Endothelial cell of umbilical vein (primary cell): Measurements from ENCODE around the gene MISP. TPM values are rescaled to one million over a fixed set of nuclear protein-coding genes. Genes with fewer than 3 reads are reported as not detected.

Experiments
- BruUV-seq: library from RNA; stranded (reverse); fragments of 400-500 nt; replicated peaks from 2 replicates; lab custom pipeline; 2021; lab: Mats Ljungman, UMichigan
- CTCF ChIA-PET: fragments of 300-600, 350-600 bp; sonication (Branson Sonifier 250); formaldehyde crosslinking; loops from one replicate; lab custom pipeline; 2021; ENCODE audit warnings: antibody characterized with exemption, inconsistent platforms; lab: Charles Lee
- POLR2A ChIA-PET: fragments of 300-600, 350-600 bp; sonication (Branson Sonifier 250); formaldehyde crosslinking; loops from one replicate; lab custom pipeline; 2021; ENCODE audit warnings: antibody characterized with exemption, inconsistent platforms; lab: Charles Lee
- DNase-seq: peaks from one replicate; pipeline ENCODE4 v3.0.0-alpha.2; 2011; ENCODE audit warnings: low read depth, low spot score
- FAIRE-seq: peaks from 2 replicates; lab custom pipeline; 2011; peaks lifted over from hg19 to GRCh38; lab: Jason Lieb, UNC
- H2AFZ ChIP-seq: 2 replicates; pipeline ENCODE4 v1.6.0; 2012; ENCODE audit warnings: low read depth, low read length, control low read depth, inconsistent platforms
- H3K27ac ChIP-seq: 2 replicates; pipeline ENCODE4 v1.5.1; 2011; ENCODE audit warnings: low read depth, mild to moderate bottlenecking, control low read depth, low read length, moderate library complexity; ENCODE audit not compliant: insufficient read depth
- H3K27me3 ChIP-seq, 2 experiments: 2 replicates each; pipeline versions ENCODE4 v1.6.0 to v1.6.1; 2011; ENCODE audit warnings: low read length in 2 of 2, mixed read lengths in 1 of 2; ENCODE audit not compliant: control insufficient read depth in 2 of 2, insufficient read depth in 2 of 2
- H3K36me3 ChIP-seq, 2 experiments: 2 replicates in 1 of 2; 3 replicates in 1 of 2; pipeline ENCODE4 v1.5.1; 2011; ENCODE audit warnings: low read length in 2 of 2, mild to moderate bottlenecking in 1 of 2, moderate library complexity in 1 of 2; ENCODE audit not compliant: control insufficient read depth in 2 of 2, insufficient read depth in 2 of 2; ENCODE audit errors: extremely low read depth in 1 of 2
- H3K4me1 ChIP-seq: 3 replicates; pipeline ENCODE4 v1.5.1; 2011; ENCODE audit warnings: mild to moderate bottlenecking, low read length; ENCODE audit not compliant: control insufficient read depth, insufficient read depth; ENCODE audit errors: extremely low read depth
- H3K4me2 ChIP-seq: 2 replicates; pipeline ENCODE4 v1.6.1; 2011; ENCODE audit warnings: low read length, control low read depth, mixed read lengths; ENCODE audit not compliant: insufficient read depth
- H3K4me3 ChIP-seq, 3 experiments: fragments of 200-600 bp in 1 of 3; sonication (generic), shearing (Covaris generic) in 1 of 3; replicated peaks in 1 of 3; 2 replicates each; pipeline ENCODE4 v1.5.1; 2011 to 2016; ENCODE audit warnings: control low read depth in 3 of 3, low read length in 3 of 3, mild to moderate bottlenecking in 2 of 3, inconsistent platforms in 1 of 3, low read depth in 1 of 3, moderate library complexity in 1 of 3; ENCODE audit not compliant: insufficient read depth in 1 of 3
- H3K79me2 ChIP-seq: 2 replicates; pipeline ENCODE4 v1.6.0; 2012; ENCODE audit warnings: low read length, inconsistent platforms; ENCODE audit not compliant: control insufficient read depth, insufficient read depth
- H3K9ac ChIP-seq: replicated peaks from 2 replicates; pipeline ENCODE3; 2011; ENCODE audit warnings: low read length, control low read depth; ENCODE audit not compliant: insufficient read depth; ENCODE audit errors: extremely low read depth
- H3K9me1 ChIP-seq: replicated peaks from 3 replicates; pipeline ENCODE4 v1.6.0; 2011; ENCODE audit warnings: mild to moderate bottlenecking, low read length; ENCODE audit not compliant: control insufficient read depth, insufficient read depth; ENCODE audit errors: extremely low read depth
- H3K9me3 ChIP-seq: replicated peaks from 2 replicates; pipeline ENCODE4 v1.5.1; 2012; ENCODE audit warnings: low read length, inconsistent platforms; ENCODE audit not compliant: control insufficient read depth, insufficient read depth
- H4K20me1 ChIP-seq: replicated peaks from 2 replicates; pipeline ENCODE3; 2011; ENCODE audit warnings: mild to moderate bottlenecking, low read length; ENCODE audit not compliant: control insufficient read depth, insufficient read depth; ENCODE audit errors: extremely low read depth
- EZH2 ChIP-seq: IDR thresholded peaks from 2 replicates; pipeline ENCODE4 v1.6.1; 2012; ENCODE audit warnings: borderline replicate concordance, low read depth, mild to moderate bottlenecking, moderate library complexity, low read length, inconsistent platforms; ENCODE audit not compliant: severe bottlenecking
- FOS ChIP-seq: IDR thresholded peaks from 2 replicates; pipeline ENCODE4 v1.6.1; 2011; ENCODE audit warnings: mild to moderate bottlenecking, low read length, moderate library complexity, borderline replicate concordance; ENCODE audit not compliant: insufficient read depth
- GATA2 ChIP-seq: IDR thresholded peaks from 2 replicates; pipeline ENCODE4 v1.7.0; 2011; ENCODE audit warnings: low read depth, mild to moderate bottlenecking, moderate library complexity, mixed read lengths, low read length; ENCODE audit not compliant: insufficient read length, insufficient read depth
- JUN ChIP-seq: IDR thresholded peaks from 2 replicates; pipeline ENCODE4 v1.6.1; 2011; ENCODE audit warnings: borderline replicate concordance, low read depth; ENCODE audit not compliant: insufficient read length, insufficient read depth
- MYC ChIP-seq: IDR thresholded peaks from one replicate; pipeline ENCODE4 v1.6.1; 2011; ENCODE audit warnings: mild to moderate bottlenecking, low read depth, low read length
- POLR2AphosphoS5 ChIP-seq: IDR thresholded peaks from 2 replicates; pipeline ENCODE4 v1.6.1; 2012; ENCODE audit warnings: low read depth, mild to moderate bottlenecking, control low read depth, low read length, moderate library complexity; ENCODE audit not compliant: insufficient read depth
- dilution Hi-C: fragments of 300-500 bp; cut with MboI; formaldehyde crosslinking; loops from one replicate; pipeline ENCODE4 v1.15.0; 2019; ENCODE audit warnings: low sequenced_read_pairs; ENCODE audit not compliant: extremely low pct_ligation_motif_present
- intact Hi-C: fragments of 100-400 bp; cut with micrococcal nuclease; formaldehyde crosslinking; loops from one replicate; pipeline ENCODE4 v1.10.0; 2022
- polyA plus RNA-seq, 4 experiments: library from polyadenylated mRNA; depleted of rRNA in 3 of 4; stranded (reverse) in 3 of 4; unstranded in 1 of 4; fragments of >200 nt; gene quantifications; 2 replicates each; pipeline versions ENCODE4 v1.2.1 to v1.2.3, GENCODE V29; 2011 to 2012; ENCODE audit warnings: missing spikeins in 1 of 4
- total RNA-seq: library from RNA; stranded (reverse); gene quantifications from 2 replicates; pipeline ENCODE4 v1.2.3, GENCODE V29; 2021
- TF ChIP-seq, protein P1 (sequence below): IDR thresholded peaks from 2 replicates; pipeline ENCODE4 v1.6.1; 2011; ENCODE audit not compliant: insufficient read depth, insufficient read length
- TF ChIP-seq, protein P2 (sequence below), 2 donors: IDR thresholded peaks; 1 replicate in 1 of 2; 2 replicates in 1 of 2; pipeline ENCODE4 v1.5.1; 2011; ENCODE audit warnings: low read length in 2 of 2, mild to moderate bottlenecking in 2 of 2, moderate library complexity in 2 of 2, control low read depth in 1 of 2, inconsistent platforms in 1 of 2, low read depth in 1 of 2; ENCODE audit not compliant: insufficient read depth in 1 of 2; ENCODE audit errors: extremely low read depth in 1 of 2

Gene MISP
- total and polyA plus RNA-seq, 2 donors (not counting 3 experiments of a cell fraction or from before 2014, with no cell fraction given), result not detected

DNA sequence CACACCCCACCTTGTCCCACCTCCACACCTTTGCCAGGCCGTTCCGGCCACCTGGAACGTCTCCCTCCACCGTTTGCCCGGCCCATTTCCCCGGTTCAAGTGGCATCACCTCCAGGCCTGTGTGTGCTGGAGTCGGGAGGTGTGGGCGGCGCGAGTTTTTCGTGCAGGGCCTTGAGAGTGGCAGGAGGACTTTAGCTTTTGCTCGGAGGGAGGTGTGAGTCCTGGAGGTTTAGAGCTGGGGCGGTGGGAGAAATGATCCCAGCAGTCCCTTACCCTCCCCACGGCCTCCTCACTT lies 46.5 kb upstream of the MISP start:
- no TSS peak for BruUV-seq
- FAIRE-seq, result no peak

More for the DNA sequence above, 46.5 kb upstream of the MISP start:
- H3K36me3 ChIP-seq, result no peaks in the 10 kb centered on the region
- no peaks in the 10 kb centered on the region for H3K79me2 ChIP-seq
- H3K4me2 ChIP-seq, result no peak overlapping the region
- H3K27me3 ChIP-seq, result peaks cover 0 to 3% of the 10 kb centered on the region in 2 experiments
- no peak overlapping the region for H3K9ac ChIP-seq
- peak overlapping the region; percentile 4 for H2AFZ ChIP-seq
- no peak overlapping the region for H3K27ac ChIP-seq
- no peak for TF ChIP-seq MYC
- no peak for TF ChIP-seq GATA2
- no peak for TF ChIP-seq FOS
- TF ChIP-seq, protein P1, sequence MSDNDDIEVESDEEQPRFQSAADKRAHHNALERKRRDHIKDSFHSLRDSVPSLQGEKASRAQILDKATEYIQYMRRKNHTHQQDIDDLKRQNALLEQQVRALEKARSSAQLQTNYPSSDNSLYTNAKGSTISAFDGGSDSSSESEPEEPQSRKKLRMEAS, result no peak
- no peak for TF ChIP-seq POLR2AphosphoS5
- no peak for TF ChIP-seq JUN
- TF ChIP-seq, protein P2, sequence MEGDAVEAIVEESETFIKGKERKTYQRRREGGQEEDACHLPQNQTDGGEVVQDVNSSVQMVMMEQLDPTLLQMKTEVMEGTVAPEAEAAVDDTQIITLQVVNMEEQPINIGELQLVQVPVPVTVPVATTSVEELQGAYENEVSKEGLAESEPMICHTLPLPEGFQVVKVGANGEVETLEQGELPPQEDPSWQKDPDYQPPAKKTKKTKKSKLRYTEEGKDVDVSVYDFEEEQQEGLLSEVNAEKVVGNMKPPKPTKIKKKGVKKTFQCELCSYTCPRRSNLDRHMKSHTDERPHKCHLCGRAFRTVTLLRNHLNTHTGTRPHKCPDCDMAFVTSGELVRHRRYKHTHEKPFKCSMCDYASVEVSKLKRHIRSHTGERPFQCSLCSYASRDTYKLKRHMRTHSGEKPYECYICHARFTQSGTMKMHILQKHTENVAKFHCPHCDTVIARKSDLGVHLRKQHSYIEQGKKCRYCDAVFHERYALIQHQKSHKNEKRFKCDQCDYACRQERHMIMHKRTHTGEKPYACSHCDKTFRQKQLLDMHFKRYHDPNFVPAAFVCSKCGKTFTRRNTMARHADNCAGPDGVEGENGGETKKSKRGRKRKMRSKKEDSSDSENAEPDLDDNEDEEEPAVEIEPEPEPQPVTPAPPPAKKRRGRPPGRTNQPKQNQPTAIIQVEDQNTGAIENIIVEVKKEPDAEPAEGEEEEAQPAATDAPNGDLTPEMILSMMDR (IDR thresholded peaks at IDR 0.05; ENCODE audit: extremely low read depth in 1 of 2, insufficient read depth in 1 of 2, low read depth in 1 of 2, low read length in 2 of 2), result no peak
- TF ChIP-seq EZH2, result no peak
- no peak overlapping the region for H3K4me3 ChIP-seq
- POLR2A ChIA-PET, result no interaction called here
- no peaks in the 10 kb centered on the region for H3K9me1 ChIP-seq
- no peaks in the 10 kb centered on the region for H4K20me1 ChIP-seq
- no peaks in the 10 kb centered on the region for H3K9me3 ChIP-seq
- CTCF ChIA-PET, result interaction anchor here (1.3 to 1.4 kb wide), 2 partner anchors 24 to 30 kb away, joined by 6 to 7 read pairs; no protein-coding TSS in a partner anchor
- intact Hi-C loops (no loop called here), dilution Hi-C loops (no loop called here)
- DNase-seq, result no peak
- H3K4me1 ChIP-seq, result peaks cover 3% of the 10 kb centered on the region
